Mononuclear cell (primary cell): ENCODE data around the gene CHST3. TPM values are rescaled to one million over a fixed set of nuclear protein-coding genes. Genes with fewer than 3 reads are reported as not detected.
"Not testable (repeated sequence)": the region's sequence is repeated elsewhere in the genome, so short reads cannot be mapped to it uniquely, and the experiment has no call there.

ENCODE experiments used
- H3K27me3 ChIP-seq: 2 replicates; pipeline ENCODE4 v1.6.0; 2011; ENCODE audit warnings: low read length, control low read depth; ENCODE audit not compliant: insufficient read depth
- H3K4me1 ChIP-seq: 2 replicates; pipeline ENCODE4 v1.5.1; 2011; ENCODE audit warnings: mild to moderate bottlenecking, low read length, control low read depth; ENCODE audit not compliant: insufficient read depth
- H3K4me3 ChIP-seq: 2 replicates; pipeline ENCODE4 v1.5.1; 2011; ENCODE audit warnings: mild to moderate bottlenecking, low read length, moderate library complexity
- H3K9me3 ChIP-seq: 2 replicates; pipeline ENCODE4 v1.5.1; 2011; ENCODE audit warnings: low read depth, mild to moderate bottlenecking, control low read depth, low read length
- total RNA-seq: library from RNA; depleted of rRNA; stranded (reverse); fragments of >200 nt; gene quantifications from one replicate; pipeline ENCODE4 v1.2.3, GENCODE V29; 2012

Gene CHST3
- total RNA-seq, 1 donor = under 0.01 TPM

GRCh38 chr10:71964743-71965515, 734 bp downstream of the CHST3 start:
- Histone ChIP-seq H3K4me1 (peaks cover 6% of the 10 kb centered on the region), H3K9me3 (no peaks in the 10 kb centered on the region), H3K27me3 (peaks cover 43% of the 10 kb centered on the region), H3K4me3 (no peak overlapping the region)

GRCh38 chr10:71965623-71966022, 1.4 kb downstream of the CHST3 start:
- peaks cover 38% of the 10 kb centered on the region for H3K27me3 ChIP-seq
- no peaks in the 10 kb centered on the region for H3K9me3 ChIP-seq
- H3K4me1 ChIP-seq = peaks cover 6% of the 10 kb centered on the region
- H3K4me3 ChIP-seq = no peak overlapping the region

DNA sequence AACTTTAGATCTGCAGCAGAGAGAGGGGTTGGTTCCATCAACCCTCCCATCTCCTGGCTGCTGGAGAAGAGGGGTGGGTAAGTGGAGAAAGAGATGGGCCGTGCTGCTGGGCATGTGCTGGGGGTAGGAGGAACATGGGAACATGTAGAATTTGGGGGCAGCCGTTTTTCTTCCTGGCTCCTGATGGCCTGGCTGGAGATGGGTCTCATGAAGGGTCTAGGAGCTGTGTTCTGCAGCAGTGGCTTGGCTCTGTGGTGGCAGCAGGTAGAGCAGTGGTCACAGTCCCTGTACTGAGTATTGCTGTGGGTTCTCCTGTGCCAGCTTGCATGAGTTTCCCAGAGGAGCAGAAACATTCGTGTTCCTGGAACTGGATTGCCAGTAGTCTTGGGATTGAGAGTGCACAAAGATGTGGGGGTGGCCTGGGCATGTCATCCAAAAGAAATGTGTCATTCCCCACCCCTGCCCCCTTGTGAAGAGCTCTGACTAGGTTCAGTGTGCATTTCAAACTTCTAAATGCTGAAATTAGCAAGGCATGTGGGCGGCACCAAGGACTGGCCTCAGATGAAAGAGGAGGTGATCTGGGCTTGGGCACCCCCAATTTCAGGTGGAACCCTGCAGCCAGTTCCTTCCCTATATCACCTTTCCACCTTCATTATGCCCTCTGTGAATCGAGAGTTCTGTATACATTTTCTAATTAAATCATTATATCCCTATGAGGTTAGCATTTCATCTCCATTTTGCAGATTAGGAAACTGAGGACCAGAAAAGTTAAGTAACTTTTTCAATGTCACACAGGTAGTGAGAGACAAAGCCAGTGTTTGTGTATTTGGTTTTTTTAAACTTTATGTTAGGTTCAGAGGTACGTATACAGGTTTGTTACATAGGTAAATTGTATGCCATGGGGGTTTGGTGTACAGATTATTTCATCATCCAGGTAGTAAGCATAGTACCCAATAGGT, 2.1 kb downstream of the CHST3 start:
- H3K9me3 ChIP-seq = no peaks in the 10 kb centered on the region
- no peak overlapping the region for H3K4me3 ChIP-seq
- H3K4me1 ChIP-seq = peaks cover 6% of the 10 kb centered on the region
- peaks cover 38% of the 10 kb centered on the region for H3K27me3 ChIP-seq

GRCh38 chr10:71967958-71968357, 3.8 kb downstream of the CHST3 start:
- H3K4me1 ChIP-seq, H3K4me3 ChIP-seq, H3K9me3 ChIP-seq: not testable (repeated sequence)
- peaks cover 29% of the 10 kb centered on the region for H3K27me3 ChIP-seq

DNA sequence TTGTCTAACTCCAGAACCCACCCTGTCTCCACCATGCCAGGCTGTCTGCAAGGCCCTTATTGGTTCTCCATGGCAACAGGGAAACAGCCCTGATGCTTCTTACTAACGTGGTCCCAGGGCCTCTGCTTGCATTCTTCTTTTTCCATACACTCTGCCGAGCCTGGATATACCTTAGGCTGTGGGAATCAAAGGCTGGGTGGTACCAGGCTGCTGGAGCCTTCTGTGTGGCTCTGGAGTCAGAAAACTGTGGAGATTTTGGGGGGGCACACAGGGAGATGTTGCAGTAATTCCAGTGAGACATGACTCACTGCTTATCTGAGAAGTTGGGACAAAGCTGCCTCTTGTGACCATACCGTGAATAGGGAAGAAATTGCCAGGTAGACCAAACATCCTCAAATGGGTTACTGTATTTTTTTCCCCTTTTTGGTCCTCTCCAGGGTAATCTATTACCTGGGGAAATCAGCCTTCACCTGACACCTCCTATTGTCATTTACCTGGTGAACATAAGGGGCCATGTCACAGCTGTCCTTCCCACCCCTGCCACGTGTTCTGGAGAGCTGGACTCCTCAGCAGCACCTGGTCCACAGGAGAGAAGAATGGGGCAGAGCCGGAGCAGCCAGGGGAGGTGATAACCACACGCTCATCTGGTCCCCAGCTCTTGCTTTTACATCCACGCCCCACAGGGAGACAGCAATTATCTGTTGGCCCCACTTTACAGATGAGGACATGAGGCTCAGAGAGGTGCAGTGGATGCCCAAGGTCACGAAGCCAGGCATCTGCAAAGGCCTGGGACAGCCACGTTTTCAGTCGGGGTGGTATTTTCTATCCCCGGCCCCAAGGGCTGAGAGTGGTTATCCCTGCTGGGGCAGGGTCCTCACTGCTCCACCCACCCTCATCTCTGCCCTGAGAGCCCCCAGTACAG, 4.6 kb downstream of the CHST3 start:
- Histone ChIP-seq H3K4me1 (peaks cover 6% of the 10 kb centered on the region), H3K27me3 (peaks cover 20% of the 10 kb centered on the region), H3K4me3 (no peak overlapping the region), H3K9me3 (no peaks in the 10 kb centered on the region)

GRCh38 chr10:71969929-71970328, 5.7 kb downstream of the CHST3 start:
- H3K9me3 ChIP-seq = no peaks in the 10 kb centered on the region
- H3K4me1 ChIP-seq = peaks cover 1% of the 10 kb centered on the region
- H3K4me3 ChIP-seq = no peak overlapping the region
- peaks cover 13% of the 10 kb centered on the region for H3K27me3 ChIP-seq

- H3K9me3 ChIP-seq = no peaks in the 10 kb centered on the region
- no peak overlapping the region for H3K4me3 ChIP-seq
- H3K27me3 ChIP-seq = peaks cover 9% of the 10 kb centered on the region
- H3K4me1 ChIP-seq = no peaks in the 10 kb centered on the region
These were observed 6.1 kb downstream of the CHST3 start for GRCh38 chr10:71970331-71970730.

DNA sequence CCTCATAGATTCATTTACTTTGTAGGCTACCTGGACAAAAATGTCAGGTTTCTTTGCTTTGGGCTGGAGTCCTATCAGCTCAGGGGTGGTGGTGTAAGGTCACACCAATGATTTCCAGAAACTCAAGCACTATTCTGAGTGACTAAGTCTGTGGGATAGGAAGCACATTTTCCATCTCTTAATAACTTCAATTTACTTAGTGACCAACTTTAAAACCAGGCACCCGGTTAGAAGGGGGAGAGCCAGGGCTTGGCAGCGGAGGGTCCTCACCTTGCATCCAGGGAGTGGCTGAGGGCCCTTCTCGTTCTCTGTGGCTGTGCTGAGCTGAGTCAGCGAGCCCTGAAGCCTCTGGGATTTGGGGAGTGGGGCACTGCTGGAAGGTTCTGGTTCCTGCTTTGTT, 6.7 kb downstream of the CHST3 start:
- peaks cover 3% of the 10 kb centered on the region for H3K27me3 ChIP-seq
- no peaks in the 10 kb centered on the region for H3K4me1 ChIP-seq
- no peaks in the 10 kb centered on the region for H3K9me3 ChIP-seq
- H3K4me3 ChIP-seq = no peak overlapping the region

GRCh38 chr10:71971311-71971731, 7.1 kb downstream of the CHST3 start:
- Histone ChIP-seq H3K4me3 (no peak overlapping the region), H3K4me1 (no peaks in the 10 kb centered on the region), H3K9me3 (no peaks in the 10 kb centered on the region), H3K27me3 (peaks cover 3% of the 10 kb centered on the region)

DNA sequence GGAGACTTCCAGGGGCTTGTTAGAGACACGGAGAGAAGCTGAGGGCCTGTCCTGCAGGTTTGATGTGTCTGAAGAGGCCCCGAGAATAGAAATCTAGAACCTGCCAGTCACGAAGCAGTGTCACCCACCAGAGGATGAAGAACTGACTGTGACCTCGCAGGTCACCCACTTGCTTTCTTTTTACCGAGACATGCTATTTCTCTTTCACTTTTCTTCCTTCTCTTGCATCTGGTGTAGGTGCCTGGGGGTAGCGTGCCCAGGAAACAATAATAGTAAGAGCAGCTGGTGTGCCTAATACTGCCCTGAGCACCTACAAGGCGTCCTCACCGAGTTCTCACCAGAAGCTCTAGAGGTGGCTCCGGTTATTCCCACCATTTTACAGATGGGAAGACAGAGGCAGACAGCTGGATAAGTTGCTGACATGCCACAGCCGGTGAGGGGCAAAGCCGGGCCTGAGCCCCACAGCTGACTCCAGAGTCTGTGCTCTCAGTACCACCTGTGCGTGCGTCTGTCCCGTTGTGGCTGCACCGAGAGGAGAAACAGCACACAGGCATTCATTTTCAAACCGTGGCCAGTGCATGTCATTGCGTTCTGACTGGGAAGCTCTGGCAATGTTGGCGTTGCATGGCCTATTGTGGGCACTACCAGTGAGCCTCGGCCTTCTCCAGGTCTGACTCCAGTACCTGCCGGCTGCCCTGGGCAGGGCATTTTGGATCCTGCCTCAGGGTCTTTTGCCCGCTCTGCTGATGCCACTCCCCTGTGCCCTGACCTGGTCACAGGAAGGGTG, 7.8 kb downstream of the CHST3 start:
- no peak overlapping the region for H3K4me3 ChIP-seq
- no peaks in the 10 kb centered on the region for H3K27me3 ChIP-seq
- H3K9me3 ChIP-seq = no peaks in the 10 kb centered on the region
- no peaks in the 10 kb centered on the region for H3K4me1 ChIP-seq

DNA sequence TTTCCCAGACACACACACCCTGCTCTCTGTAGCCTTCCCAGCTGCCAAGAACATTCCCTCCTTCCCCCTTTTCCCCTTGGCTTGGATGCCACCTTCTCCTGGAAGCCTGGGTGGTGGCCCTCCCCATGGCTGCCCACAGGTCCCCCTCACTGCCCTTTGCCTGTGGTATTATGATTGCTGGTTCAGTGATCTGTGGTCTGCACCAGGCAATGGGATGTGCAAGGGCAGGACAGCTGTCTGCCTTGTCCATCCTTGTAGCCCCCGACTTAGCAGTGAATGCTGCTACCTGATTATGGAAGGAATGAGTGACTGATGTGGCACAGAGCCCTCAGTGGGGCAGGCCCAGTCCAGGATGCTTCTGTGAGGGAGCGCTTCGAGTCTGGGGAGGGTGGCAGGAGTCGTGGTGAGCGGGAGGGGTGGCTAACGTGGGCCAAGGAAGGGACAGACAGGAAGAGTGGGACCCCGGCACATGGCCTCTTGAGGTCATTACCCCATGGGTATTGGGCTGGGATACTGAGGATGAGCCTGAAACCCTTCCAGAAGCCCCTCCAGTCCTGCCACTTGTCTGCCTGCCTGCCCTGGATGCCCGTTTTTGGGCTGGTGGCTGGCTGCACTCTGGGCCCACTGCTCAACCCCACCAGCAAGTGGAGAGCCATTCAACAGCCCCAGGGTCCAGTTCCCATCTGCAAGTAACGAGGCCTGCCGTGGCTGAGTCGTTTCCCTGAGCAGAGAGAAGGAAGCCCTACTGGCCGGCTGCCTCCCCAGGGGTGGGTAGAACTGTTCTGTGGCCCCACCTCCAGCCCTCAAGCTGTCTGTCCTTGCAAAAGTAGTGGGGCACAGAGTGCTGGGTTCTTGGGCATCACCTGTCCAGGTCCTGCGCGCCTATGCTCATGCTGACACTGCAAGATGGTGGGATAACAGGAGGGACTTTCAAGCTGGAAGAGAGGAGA, 8.8 kb downstream of the CHST3 start:
- H3K9me3 ChIP-seq = no peaks in the 10 kb centered on the region
- H3K4me1 ChIP-seq = no peaks in the 10 kb centered on the region
- no peaks in the 10 kb centered on the region for H3K27me3 ChIP-seq
- H3K4me3 ChIP-seq = no peak overlapping the region

DNA sequence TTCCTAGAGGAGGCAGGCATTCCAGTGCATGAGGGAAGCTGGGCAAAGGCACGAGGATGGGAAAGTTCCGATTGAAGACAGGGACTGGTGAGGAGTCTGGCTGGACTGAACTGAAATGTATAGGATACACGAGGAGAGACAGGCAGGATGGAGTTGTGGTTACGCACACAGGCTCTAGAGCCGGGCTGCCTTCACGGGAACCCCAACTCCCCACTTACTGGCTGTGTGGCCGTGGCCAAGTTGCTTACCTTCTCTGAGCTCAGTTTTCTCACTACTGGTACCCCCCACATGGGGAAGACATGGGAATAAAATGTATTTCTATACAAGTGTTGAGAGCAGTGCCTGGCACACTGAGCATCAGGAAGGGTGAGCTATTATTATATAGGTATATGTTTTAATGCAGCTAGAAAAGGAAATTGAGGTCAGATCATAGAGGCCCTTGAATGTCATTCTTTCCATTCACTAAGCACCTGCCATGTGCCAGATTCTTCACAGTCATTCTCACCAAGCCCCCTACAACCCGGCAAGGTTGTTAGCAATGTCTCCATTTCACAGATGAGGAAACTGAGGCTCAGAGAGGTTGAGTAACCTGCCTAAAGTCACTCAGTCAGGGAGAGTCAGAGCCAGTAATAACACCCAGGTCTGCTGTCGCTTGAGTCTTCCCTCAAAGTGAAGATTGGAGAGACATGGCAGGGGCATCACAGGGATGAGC, 9.7 kb downstream of the CHST3 start:
- Histone ChIP-seq H3K9me3 (no peaks in the 10 kb centered on the region), H3K4me3 (no peak overlapping the region), H3K27me3 (no peaks in the 10 kb centered on the region), H3K4me1 (no peaks in the 10 kb centered on the region)
